ENCODE results near the gene ZNF331.

DNA sequence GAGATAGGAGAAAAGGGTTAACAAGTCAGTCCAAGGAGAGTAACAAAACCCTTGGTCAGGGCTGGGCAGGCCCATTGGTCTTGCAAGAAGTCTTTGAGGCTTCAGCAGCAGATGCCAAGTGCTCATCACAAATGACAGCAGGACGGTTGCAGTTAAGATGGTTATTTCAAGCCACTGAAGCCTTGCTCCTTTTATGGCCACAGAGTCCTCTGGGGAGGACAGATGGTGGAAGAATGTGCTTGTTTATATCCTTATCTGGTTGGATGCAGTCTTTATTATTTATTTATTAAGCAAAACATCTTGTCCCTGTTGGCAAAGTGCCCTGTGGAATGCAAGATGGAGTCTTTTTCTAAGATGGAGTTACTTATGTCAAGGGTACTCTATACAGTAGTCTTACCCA is 19.2 kb upstream of the ZNF331 start:
- TF ChIP-seq, protein P1, sequence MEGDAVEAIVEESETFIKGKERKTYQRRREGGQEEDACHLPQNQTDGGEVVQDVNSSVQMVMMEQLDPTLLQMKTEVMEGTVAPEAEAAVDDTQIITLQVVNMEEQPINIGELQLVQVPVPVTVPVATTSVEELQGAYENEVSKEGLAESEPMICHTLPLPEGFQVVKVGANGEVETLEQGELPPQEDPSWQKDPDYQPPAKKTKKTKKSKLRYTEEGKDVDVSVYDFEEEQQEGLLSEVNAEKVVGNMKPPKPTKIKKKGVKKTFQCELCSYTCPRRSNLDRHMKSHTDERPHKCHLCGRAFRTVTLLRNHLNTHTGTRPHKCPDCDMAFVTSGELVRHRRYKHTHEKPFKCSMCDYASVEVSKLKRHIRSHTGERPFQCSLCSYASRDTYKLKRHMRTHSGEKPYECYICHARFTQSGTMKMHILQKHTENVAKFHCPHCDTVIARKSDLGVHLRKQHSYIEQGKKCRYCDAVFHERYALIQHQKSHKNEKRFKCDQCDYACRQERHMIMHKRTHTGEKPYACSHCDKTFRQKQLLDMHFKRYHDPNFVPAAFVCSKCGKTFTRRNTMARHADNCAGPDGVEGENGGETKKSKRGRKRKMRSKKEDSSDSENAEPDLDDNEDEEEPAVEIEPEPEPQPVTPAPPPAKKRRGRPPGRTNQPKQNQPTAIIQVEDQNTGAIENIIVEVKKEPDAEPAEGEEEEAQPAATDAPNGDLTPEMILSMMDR (IDR thresholded peaks at IDR 0.05; ENCODE audit: insufficient read depth, low read length) = no peak
- no peak for TF ChIP-seq POLR2AphosphoS5 (IDR thresholded peaks at IDR 0.05; ENCODE audit: low read depth)
- no peak for TF ChIP-seq GABPA (IDR thresholded peaks at IDR 0.05; ENCODE audit: low read depth)
- TF ChIP-seq, protein P2, sequence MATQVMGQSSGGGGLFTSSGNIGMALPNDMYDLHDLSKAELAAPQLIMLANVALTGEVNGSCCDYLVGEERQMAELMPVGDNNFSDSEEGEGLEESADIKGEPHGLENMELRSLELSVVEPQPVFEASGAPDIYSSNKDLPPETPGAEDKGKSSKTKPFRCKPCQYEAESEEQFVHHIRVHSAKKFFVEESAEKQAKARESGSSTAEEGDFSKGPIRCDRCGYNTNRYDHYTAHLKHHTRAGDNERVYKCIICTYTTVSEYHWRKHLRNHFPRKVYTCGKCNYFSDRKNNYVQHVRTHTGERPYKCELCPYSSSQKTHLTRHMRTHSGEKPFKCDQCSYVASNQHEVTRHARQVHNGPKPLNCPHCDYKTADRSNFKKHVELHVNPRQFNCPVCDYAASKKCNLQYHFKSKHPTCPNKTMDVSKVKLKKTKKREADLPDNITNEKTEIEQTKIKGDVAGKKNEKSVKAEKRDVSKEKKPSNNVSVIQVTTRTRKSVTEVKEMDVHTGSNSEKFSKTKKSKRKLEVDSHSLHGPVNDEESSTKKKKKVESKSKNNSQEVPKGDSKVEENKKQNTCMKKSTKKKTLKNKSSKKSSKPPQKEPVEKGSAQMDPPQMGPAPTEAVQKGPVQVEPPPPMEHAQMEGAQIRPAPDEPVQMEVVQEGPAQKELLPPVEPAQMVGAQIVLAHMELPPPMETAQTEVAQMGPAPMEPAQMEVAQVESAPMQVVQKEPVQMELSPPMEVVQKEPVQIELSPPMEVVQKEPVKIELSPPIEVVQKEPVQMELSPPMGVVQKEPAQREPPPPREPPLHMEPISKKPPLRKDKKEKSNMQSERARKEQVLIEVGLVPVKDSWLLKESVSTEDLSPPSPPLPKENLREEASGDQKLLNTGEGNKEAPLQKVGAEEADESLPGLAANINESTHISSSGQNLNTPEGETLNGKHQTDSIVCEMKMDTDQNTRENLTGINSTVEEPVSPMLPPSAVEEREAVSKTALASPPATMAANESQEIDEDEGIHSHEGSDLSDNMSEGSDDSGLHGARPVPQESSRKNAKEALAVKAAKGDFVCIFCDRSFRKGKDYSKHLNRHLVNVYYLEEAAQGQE (IDR thresholded peaks at IDR 0.05; ENCODE audit: insufficient replicate concordance, low read depth) = no peak
- no peak for TF ChIP-seq SPI1 (IDR thresholded peaks at IDR 0.05; ENCODE audit: borderline replicate concordance, low read depth)

Measured in HL-60 (cell line).